HEK293T (cell line): Measurements from ENCODE around the gene PKP1.

ENCODE experiments used
- CTCF ChIA-PET: fragments of 350-600 bp; formaldehyde crosslinking; extraction: SDS; loops from one replicate; lab custom pipeline; 2021; ENCODE audit warnings: antibody characterized with exemption, inconsistent platforms; lab: Yijun Ruan, JAX
- POLR2A ChIA-PET: fragments of 350-600 bp; formaldehyde crosslinking; extraction: SDS; loops from one replicate; lab custom pipeline; 2020; ENCODE audit warnings: antibody characterized with exemption, inconsistent platforms; lab: Yijun Ruan, JAX
- DNase-seq: peaks from one replicate; pipeline ENCODE4 v3.0.0; 2012; ENCODE audit warnings: mixed read lengths; ENCODE audit errors: extremely low spot score
- ARNT ChIP-seq: fragments of 450-650 bp; IDR thresholded peaks from 2 replicates; pipeline ENCODE4 v1.6.1; 2017; ENCODE audit warnings: mild to moderate bottlenecking
- BHLHE40 ChIP-seq: fragments of 450-650 bp; IDR thresholded peaks from 2 replicates; pipeline ENCODE4 v1.6.1; 2016; ENCODE audit warnings: mild to moderate bottlenecking, moderate library complexity, borderline replicate concordance
- CTBP1 ChIP-seq: fragments of 450-650 bp; IDR thresholded peaks from 2 replicates; pipeline ENCODE4 v1.6.1; 2016; ENCODE audit warnings: borderline replicate concordance
- ELF4 ChIP-seq: fragments of 450-650 bp; IDR thresholded peaks from 2 replicates; pipeline ENCODE4 v1.6.1; 2017; ENCODE audit warnings: antibody characterized with exemption
- FOXA1 ChIP-seq: fragments of 450-650 bp; IDR thresholded peaks from 2 replicates; pipeline ENCODE4 v1.6.1; 2016; ENCODE audit warnings: mild to moderate bottlenecking
- FOXK2 ChIP-seq: fragments of 450-650 bp; IDR thresholded peaks from 2 replicates; pipeline ENCODE4 v1.6.1; 2016; ENCODE audit warnings: mild to moderate bottlenecking
- FOXM1 ChIP-seq: fragments of 450-650 bp; IDR thresholded peaks from 2 replicates; pipeline ENCODE4 v1.6.1; 2017; ENCODE audit warnings: mild to moderate bottlenecking, borderline replicate concordance
- HDGF ChIP-seq: fragments of 450-650 bp; IDR thresholded peaks from 2 replicates; pipeline ENCODE4 v1.6.1; 2017; ENCODE audit warnings: antibody characterized with exemption, borderline replicate concordance
- L3MBTL2 ChIP-seq: fragments of 450-650 bp; conservative IDR thresholded peaks from 2 replicates; pipeline ENCODE4 v1.6.1; 2016; ENCODE audit warnings: mild to moderate bottlenecking
- NFRKB ChIP-seq: fragments of 450-650 bp; IDR thresholded peaks from 2 replicates; pipeline ENCODE4 v1.6.1; 2016; ENCODE audit warnings: mild to moderate bottlenecking, moderate library complexity
- SP1 ChIP-seq: fragments of 450-650 bp; IDR thresholded peaks from 2 replicates; pipeline ENCODE4 v1.6.1; 2017
- SUZ12 ChIP-seq: fragments of 450-650 bp; IDR thresholded peaks from 2 replicates; pipeline ENCODE4 v1.6.1; 2016; ENCODE audit warnings: mild to moderate bottlenecking
- TARDBP ChIP-seq: fragments of 450-650 bp; IDR thresholded peaks from 2 replicates; pipeline ENCODE4 v1.6.1; 2016
- ZNF384 ChIP-seq: fragments of 450-650 bp; IDR thresholded peaks from 2 replicates; pipeline ENCODE4 v1.6.1; 2016
- TF ChIP-seq, protein P1 (sequence below): fragments of 450-650 bp; IDR thresholded peaks from 2 replicates; pipeline ENCODE4 v1.6.1; 2016

The PKP1 gene

GRCh38 chr1:201354151-201354900 is 71.0 kb downstream of the PKP1 start:
- no peak for DNase-seq
- TF ChIP-seq, protein P1, sequence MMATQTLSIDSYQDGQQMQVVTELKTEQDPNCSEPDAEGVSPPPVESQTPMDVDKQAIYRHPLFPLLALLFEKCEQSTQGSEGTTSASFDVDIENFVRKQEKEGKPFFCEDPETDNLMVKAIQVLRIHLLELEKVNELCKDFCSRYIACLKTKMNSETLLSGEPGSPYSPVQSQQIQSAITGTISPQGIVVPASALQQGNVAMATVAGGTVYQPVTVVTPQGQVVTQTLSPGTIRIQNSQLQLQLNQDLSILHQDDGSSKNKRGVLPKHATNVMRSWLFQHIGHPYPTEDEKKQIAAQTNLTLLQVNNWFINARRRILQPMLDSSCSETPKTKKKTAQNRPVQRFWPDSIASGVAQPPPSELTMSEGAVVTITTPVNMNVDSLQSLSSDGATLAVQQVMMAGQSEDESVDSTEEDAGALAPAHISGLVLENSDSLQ, result no peak
- TF ChIP-seq ARNT, result no peak
- no peak for TF ChIP-seq ELF4
- TF ChIP-seq L3MBTL2, result no peak
- no peak for TF ChIP-seq NFRKB
- no peak for TF ChIP-seq BHLHE40
- TF ChIP-seq FOXA1, result no peak
- no peak for TF ChIP-seq SP1
- TF ChIP-seq HDGF, result no peak
- ChIA-PET POLR2A (no interaction called here), CTCF (interaction anchor here (0.6 to 0.9 kb wide), 3 partner anchors 9 to 100 kb away, joined by 3 read pairs; no protein-coding TSS in a partner anchor)

- CTCF ChIA-PET, result interaction anchor here (0.6 to 0.9 kb wide), 2 partner anchors 44 to 101 kb away, joined by 3 read pairs; no protein-coding TSS in a partner anchor
- no peak for DNase-seq
- POLR2A ChIA-PET, result no interaction called here
- TF ChIP-seq NFRKB, result no peak
- no peak for TF ChIP-seq ARNT
- TF ChIP-seq ZNF384, result no peak
- no peak for TF ChIP-seq FOXM1
- TF ChIP-seq, protein P1, result no peak
- TF ChIP-seq FOXK2, result no peak
- TF ChIP-seq SP1, result no peak
- TF ChIP-seq CTBP1, result no peak
Observed at GRCh38 chr1:201354901-201355295, 71.6 kb downstream of the PKP1 start.

DNA sequence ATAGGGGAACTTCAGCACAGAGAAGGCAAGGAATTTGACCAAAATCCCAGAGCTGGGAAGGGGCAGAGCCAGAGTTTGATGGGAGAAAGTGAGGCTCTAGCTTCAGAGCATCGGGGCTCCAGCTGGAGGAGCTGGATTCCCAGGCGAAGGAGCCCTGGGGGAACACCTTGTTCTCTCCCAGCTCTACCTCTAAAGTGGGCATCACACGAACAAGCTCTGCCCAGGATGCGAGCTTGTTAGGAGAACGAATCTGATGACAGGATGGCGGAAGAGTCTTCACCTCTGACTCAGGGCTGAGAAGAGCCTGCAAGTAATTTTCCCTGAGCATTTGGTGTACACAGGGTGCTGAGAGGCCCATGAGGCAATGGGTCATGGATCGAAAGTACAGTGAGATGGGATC is 72.2 kb downstream of the PKP1 start:
- no peak for TF ChIP-seq SUZ12
- TF ChIP-seq ELF4, result no peak
- no peak for TF ChIP-seq FOXA1
- TF ChIP-seq NFRKB, result no peak
- no peak for TF ChIP-seq FOXM1
- no peak for TF ChIP-seq ARNT
- no peak for TF ChIP-seq CTBP1
- no peak for TF ChIP-seq TARDBP
- no peak for TF ChIP-seq FOXK2
- TF ChIP-seq L3MBTL2, result no peak
- TF ChIP-seq, protein P1, result no peak
- no peak for TF ChIP-seq HDGF
- no peak for TF ChIP-seq BHLHE40
- TF ChIP-seq ZNF384, result no peak
- ChIA-PET POLR2A (no interaction called here), CTCF (interaction anchor here (0.9 kb wide), 1 partner anchor 101 kb away, joined by 3 read pairs; no protein-coding TSS in a partner anchor)
- DNase-seq, result no peak

DNA sequence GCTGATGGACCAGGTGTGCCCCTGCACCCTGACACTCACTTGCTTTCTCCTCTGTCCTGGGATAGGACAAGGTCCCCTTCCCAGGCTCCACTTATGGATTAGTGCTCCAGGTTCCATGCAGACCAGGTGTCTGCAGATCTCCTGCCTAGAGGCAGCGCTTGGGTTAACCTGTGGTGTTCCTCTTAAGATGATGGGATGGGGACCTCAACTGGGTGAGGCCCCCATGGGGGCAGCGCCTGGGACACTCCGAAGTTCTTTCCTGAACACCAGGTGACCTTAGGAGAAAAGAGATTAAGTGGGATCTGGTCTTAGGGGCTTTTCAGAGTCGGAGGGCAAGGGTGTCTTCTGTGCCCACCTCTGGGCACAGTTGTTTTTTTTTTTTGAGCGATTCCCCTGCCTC is 72.9 kb downstream of the PKP1 start:
- POLR2A ChIA-PET, result no interaction called here
- TF ChIP-seq, protein P1, result no peak
- TF ChIP-seq ELF4, result no peak
- TF ChIP-seq SUZ12, result no peak
- no peak for TF ChIP-seq NFRKB
- no peak for TF ChIP-seq FOXM1
- no peak for TF ChIP-seq BHLHE40
- no peak for TF ChIP-seq TARDBP
- TF ChIP-seq HDGF, result no peak
- no peak for TF ChIP-seq L3MBTL2
- TF ChIP-seq ZNF384, result no peak
- TF ChIP-seq FOXA1, result no peak
- CTCF ChIA-PET, result no interaction called here
- DNase-seq, result no peak

- DNase-seq, result no peak
- CTCF ChIA-PET, result no interaction called here
- POLR2A ChIA-PET, result no interaction called here
- no peak for TF ChIP-seq HDGF
Observed at GRCh38 chr1:201356701-201357100, 73.4 kb downstream of the PKP1 start.

- no peak for DNase-seq
- ChIA-PET POLR2A (no interaction called here), CTCF (interaction anchor here (1.3 kb wide), 1 partner anchor 103 kb away, joined by 3 read pairs; no protein-coding TSS in a partner anchor)
- TF ChIP-seq NFRKB (no peak), FOXA1 (no peak), ARNT (no peak), TARDBP (no peak), SP1 (no peak), FOXM1 (no peak), FOXK2 (no peak), CTBP1 (no peak), ELF4 (no peak)
- TF ChIP-seq, protein P1, result no peak
Observed at GRCh38 chr1:201357211-201357610, 73.9 kb downstream of the PKP1 start.
